H9 (cell line): ENCODE data around the gene GMPR. TPM values are rescaled to one million over a fixed set of nuclear protein-coding genes. Genes with fewer than 3 reads are reported as not detected.
A peak's percentile ranks its signal among the peaks of the same experiment; 100 is the strongest.

Experiments used
- DNase-seq: peaks from one replicate; pipeline ENCODE4 v3.0.0-alpha.2; 2017
- H2AFZ ChIP-seq: one replicate; pipeline ENCODE4 v1.6.1; 2013; ENCODE audit warnings: mild to moderate bottlenecking, low read length, control low read depth, moderate library complexity
- H2AK5ac ChIP-seq: 2 replicates; pipeline ENCODE4 v1.6.1; 2013; ENCODE audit warnings: low read length, control low read depth, mixed read lengths; ENCODE audit not compliant: insufficient read length
- H2BK120ac ChIP-seq: one replicate; pipeline ENCODE4 v1.6.1; 2013; ENCODE audit warnings: low read depth, mild to moderate bottlenecking, low read length, control low read depth, inconsistent platforms; ENCODE audit not compliant: poor library complexity, severe bottlenecking
- H2BK12ac ChIP-seq: 2 replicates; pipeline ENCODE4 v1.6.1; 2013; ENCODE audit warnings: low read length, control low read depth, mixed read lengths, low read depth; ENCODE audit not compliant: insufficient read length
- H2BK15ac ChIP-seq: 2 replicates; pipeline ENCODE4 v1.6.1; 2013; ENCODE audit warnings: low read depth, low read length, control low read depth
- H2BK20ac ChIP-seq: one replicate; pipeline ENCODE4 v1.6.1; 2013; ENCODE audit warnings: low read depth, mild to moderate bottlenecking, low read length, control low read depth, inconsistent platforms; ENCODE audit not compliant: poor library complexity, severe bottlenecking
- H2BK5ac ChIP-seq: 2 replicates; pipeline ENCODE4 v1.6.1; 2013; ENCODE audit warnings: low read length, control low read depth, mixed read lengths; ENCODE audit not compliant: insufficient read length
- H3K14ac ChIP-seq: 2 replicates; pipeline ENCODE4 v1.6.1; 2013; ENCODE audit warnings: low read length, control low read depth; ENCODE audit not compliant: insufficient read depth
- H3K18ac ChIP-seq: 2 replicates; pipeline ENCODE4 v1.6.1; 2013; ENCODE audit warnings: low read depth, mild to moderate bottlenecking, mixed read lengths, low read length, control low read depth; ENCODE audit not compliant: insufficient read length
- H3K23ac ChIP-seq: 2 replicates; pipeline ENCODE4 v1.6.1; 2013; ENCODE audit warnings: low read length, control low read depth, mixed read lengths, low read depth; ENCODE audit not compliant: insufficient read length
- H3K23me2 ChIP-seq: 2 replicates; pipeline ENCODE4 v1.6.1; 2013; ENCODE audit warnings: low read depth, mild to moderate bottlenecking, mixed read lengths, low read length, control low read depth; ENCODE audit not compliant: insufficient read length, poor library complexity, severe bottlenecking
- H3K27ac ChIP-seq: 2 replicates; pipeline ENCODE4 v1.5.1; 2013; ENCODE audit warnings: low read length, control low read depth, mixed read lengths, low read depth; ENCODE audit not compliant: insufficient read length
- H3K27me3 ChIP-seq: 2 replicates; pipeline ENCODE4 v1.6.1; 2013; ENCODE audit warnings: low read length, control low read depth, inconsistent platforms; ENCODE audit not compliant: insufficient read depth
- H3K4ac ChIP-seq: 2 replicates; pipeline ENCODE4 v1.6.1; 2013; ENCODE audit warnings: low read depth, mild to moderate bottlenecking, control low read depth, inconsistent platforms, low read length, moderate library complexity
- H3K4me1 ChIP-seq: 2 replicates; pipeline ENCODE4 v1.6.1; 2013; ENCODE audit warnings: low read length, control low read depth, inconsistent platforms; ENCODE audit not compliant: insufficient read depth
- H3K4me2 ChIP-seq: 2 replicates; pipeline ENCODE4 v1.6.1; 2013; ENCODE audit warnings: low read length, control low read depth, mixed read lengths; ENCODE audit not compliant: insufficient read length, insufficient read depth
- H3K56ac ChIP-seq: 2 replicates; pipeline ENCODE4 v1.6.1; 2013; ENCODE audit warnings: low read depth, mild to moderate bottlenecking, mixed read lengths, low read length, control low read depth; ENCODE audit not compliant: insufficient read length
- H3K79me1 ChIP-seq: 2 replicates; pipeline ENCODE4 v1.6.1; 2013; ENCODE audit warnings: low read depth, mild to moderate bottlenecking, moderate library complexity, low read length, control low read depth, inconsistent platforms; ENCODE audit not compliant: insufficient read depth, poor library complexity, severe bottlenecking
- H3K79me2 ChIP-seq: 2 replicates; pipeline ENCODE4 v1.6.1; 2013; ENCODE audit warnings: low read length, control low read depth, inconsistent platforms; ENCODE audit not compliant: insufficient read depth
- H3K9ac ChIP-seq: 2 replicates; pipeline ENCODE4 v1.6.1; 2013; ENCODE audit warnings: low read length, control low read depth, mixed read lengths; ENCODE audit not compliant: insufficient read length; ENCODE audit errors: extremely low read depth
- H3K9me3 ChIP-seq: one replicate; pipeline ENCODE4 v1.6.1; 2013; ENCODE audit warnings: low read depth, low read length, inconsistent platforms; ENCODE audit not compliant: control insufficient read depth
- H3T11ph ChIP-seq: one replicate; pipeline ENCODE4 v1.6.1; 2013; ENCODE audit warnings: mild to moderate bottlenecking, low read length, control low read depth, inconsistent platforms
- H4K20me1 ChIP-seq: one replicate; pipeline ENCODE4 v1.6.1; 2013; ENCODE audit not compliant: control insufficient read depth, insufficient read length, insufficient read depth
- H4K5ac ChIP-seq: 2 replicates; pipeline ENCODE4 v1.6.1; 2013; ENCODE audit warnings: low read depth, mild to moderate bottlenecking, mixed read lengths, low read length, control low read depth; ENCODE audit not compliant: insufficient read length
- H4K8ac ChIP-seq: replicated peaks from 2 replicates; pipeline ENCODE4 v1.6.1; 2013; ENCODE audit warnings: low read length, control low read depth, mixed read lengths, low read depth; ENCODE audit not compliant: insufficient read length
- H4K91ac ChIP-seq: 2 replicates; pipeline ENCODE4 v1.6.1; 2013; ENCODE audit warnings: low read depth, mild to moderate bottlenecking, moderate library complexity, mixed read lengths, low read length, control low read depth; ENCODE audit not compliant: insufficient read length
- H3K27ac Mint-ChIP-seq, 3 experiments: 2 replicates in 2 of 3; 3 replicates in 1 of 3; pipeline ENCODE4 v1.8.0; 2020 to 2021; ENCODE audit warnings: mixed read lengths in 3 of 3, mild to moderate bottlenecking in 1 of 3, moderate library complexity in 1 of 3
- H3K27me3 Mint-ChIP-seq: 2 replicates; pipeline ENCODE4 v1.8.0; 2021; ENCODE audit warnings: low read depth, mild to moderate bottlenecking, moderate library complexity, mixed read lengths
- H3K36me3 Mint-ChIP-seq, 3 experiments: 2 replicates in 2 of 3; 3 replicates in 1 of 3; pipeline ENCODE4 v1.8.0; 2020 to 2021; ENCODE audit warnings: low read depth in 3 of 3, mixed read lengths in 3 of 3; ENCODE audit not compliant: insufficient read depth in 1 of 3
- H3K4me1 Mint-ChIP-seq, 2 experiments: 2 replicates each; pipeline ENCODE4 v1.8.0; 2020; ENCODE audit warnings: mixed read lengths in 2 of 2
- H3K4me3 Mint-ChIP-seq, 2 experiments: 2 replicates in 1 of 2; 3 replicates in 1 of 2; pipeline ENCODE4 v1.8.0; 2020 to 2021; ENCODE audit warnings: mild to moderate bottlenecking in 2 of 2, mixed read lengths in 2 of 2, moderate library complexity in 1 of 2
- H3K9me3 Mint-ChIP-seq, 2 experiments: 2 replicates in 1 of 2; 3 replicates in 1 of 2; pipeline ENCODE4 v1.8.0; 2020; ENCODE audit warnings: mild to moderate bottlenecking in 2 of 2, mixed read lengths in 2 of 2, moderate library complexity in 1 of 2
- WGBS: extraction: QIAGEN DNeasy Blood & Tissue Kit; methylation state at CpG from one replicate; pipeline ENCODE4 v1.1.7; 2013; ENCODE audit warnings: missing lambda C conversion rate, low lambda C conversion rate, mixed read lengths; ENCODE audit not compliant: insufficient read length; ENCODE audit errors: extremely low coverage; 5-methylcytosine and 5-hydroxymethylcytosine counted together
- total RNA-seq: library from RNA; stranded (reverse); gene quantifications from 2 replicates; pipeline ENCODE4 v1.2.1, GENCODE V29; 2021
- TF ChIP-seq, protein P1 (sequence below): fragments of 200-600 bp; sonication (generic); conservative IDR thresholded peaks from 3 replicates; pipeline ENCODE4 v1.8.0; 2021; ENCODE audit warnings: antibody characterized with exemption, mild to moderate bottlenecking

Gene GMPR
- total RNA-seq, 1 experiment from 2014 or later = 0.70 TPM

DNA sequence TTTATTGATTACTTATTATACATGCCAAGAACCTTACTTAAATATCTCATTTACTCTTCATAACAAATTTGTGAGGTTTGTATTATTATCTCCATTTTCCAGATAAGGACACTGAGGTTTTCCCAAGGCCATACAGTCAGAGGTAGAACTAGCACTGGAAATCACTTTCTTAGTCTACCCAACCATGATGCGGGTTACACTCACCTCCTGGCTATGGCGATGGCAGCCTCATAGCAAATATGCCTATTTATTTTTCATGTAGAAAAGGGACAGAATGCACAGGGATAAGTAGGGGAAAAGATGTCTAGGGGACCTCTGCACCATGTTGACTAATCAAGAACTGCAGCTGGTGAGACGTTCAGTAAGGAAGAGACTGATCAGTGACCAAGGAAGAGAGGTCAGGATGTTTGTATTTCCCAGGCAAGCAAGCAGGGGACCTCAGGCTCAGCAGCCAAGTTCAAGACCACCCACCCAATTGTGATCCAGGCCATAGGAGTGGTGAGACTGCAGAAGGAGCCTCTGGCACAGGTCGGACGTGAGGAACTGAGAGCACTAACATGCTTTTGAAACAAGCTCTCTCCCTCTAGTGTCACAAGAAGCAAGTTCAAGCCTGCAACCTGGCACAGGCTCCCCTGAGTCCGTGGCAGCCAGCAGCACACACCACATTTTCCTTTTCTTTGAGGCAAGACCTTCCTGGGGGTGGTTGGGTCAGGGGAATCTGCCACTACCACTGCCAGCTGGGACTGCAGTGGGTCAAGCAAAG, 97.8 kb downstream of the GMPR start:
- H2AK5ac ChIP-seq = no peak overlapping the region
- H3K79me1 ChIP-seq = no peaks in the 10 kb centered on the region
- no peaks in the 10 kb centered on the region for H3K36me3 Mint-ChIP-seq
- no CpG with 5 or more reads among the region's 6 CpGs for WGBS
- H3K79me2 ChIP-seq = no peaks in the 10 kb centered on the region
- no peaks in the 10 kb centered on the region for H4K20me1 ChIP-seq
- H4K8ac ChIP-seq = no peak overlapping the region
- 0 out of 2 replicates have a peak, but pooled peaks cover 3% of the 10 kb centered on the region for H3K4me1 ChIP-seq
- no peak overlapping the region for H2BK120ac ChIP-seq
- no peak overlapping the region for H4K91ac ChIP-seq
- H3K4ac ChIP-seq = no peak overlapping the region
- no peak overlapping the region for H2BK15ac ChIP-seq
- no peak overlapping the region for H3K18ac ChIP-seq
- H4K5ac ChIP-seq = no peak overlapping the region
- H2BK5ac ChIP-seq = no peak overlapping the region
- no peak overlapping the region for H3K9ac ChIP-seq
- H3K4me3 Mint-ChIP-seq = no peak overlapping the region
- H2BK20ac ChIP-seq = no peak overlapping the region
- peak overlapping the region in 1 of 3 experiments; percentile 36; a peak in 1 of 7 replicates for H3K27ac Mint-ChIP-seq
- no peak overlapping the region for H3K56ac ChIP-seq
- H3T11ph ChIP-seq = no peak overlapping the region
- TF ChIP-seq, protein P1, sequence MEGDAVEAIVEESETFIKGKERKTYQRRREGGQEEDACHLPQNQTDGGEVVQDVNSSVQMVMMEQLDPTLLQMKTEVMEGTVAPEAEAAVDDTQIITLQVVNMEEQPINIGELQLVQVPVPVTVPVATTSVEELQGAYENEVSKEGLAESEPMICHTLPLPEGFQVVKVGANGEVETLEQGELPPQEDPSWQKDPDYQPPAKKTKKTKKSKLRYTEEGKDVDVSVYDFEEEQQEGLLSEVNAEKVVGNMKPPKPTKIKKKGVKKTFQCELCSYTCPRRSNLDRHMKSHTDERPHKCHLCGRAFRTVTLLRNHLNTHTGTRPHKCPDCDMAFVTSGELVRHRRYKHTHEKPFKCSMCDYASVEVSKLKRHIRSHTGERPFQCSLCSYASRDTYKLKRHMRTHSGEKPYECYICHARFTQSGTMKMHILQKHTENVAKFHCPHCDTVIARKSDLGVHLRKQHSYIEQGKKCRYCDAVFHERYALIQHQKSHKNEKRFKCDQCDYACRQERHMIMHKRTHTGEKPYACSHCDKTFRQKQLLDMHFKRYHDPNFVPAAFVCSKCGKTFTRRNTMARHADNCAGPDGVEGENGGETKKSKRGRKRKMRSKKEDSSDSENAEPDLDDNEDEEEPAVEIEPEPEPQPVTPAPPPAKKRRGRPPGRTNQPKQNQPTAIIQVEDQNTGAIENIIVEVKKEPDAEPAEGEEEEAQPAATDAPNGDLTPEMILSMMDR = peak; percentile 25; the same call in 1 of the 3 replicates
- H3K14ac ChIP-seq = 0 out of 2 replicates have a peak overlapping the region, but pooled peaks have one; percentile 35
- H3K27me3 Mint-ChIP-seq = no peaks in the 10 kb centered on the region; the same call in 1 of the 2 replicates
- no peak overlapping the region for H2AFZ ChIP-seq
- no peaks in the 10 kb centered on the region for H3K23me2 ChIP-seq
- no peaks in the 10 kb centered on the region for H3K27me3 ChIP-seq
- peaks cover 12% of the 10 kb centered on the region in 2 experiments for H3K4me1 Mint-ChIP-seq
- no peak for DNase-seq
- H2BK12ac ChIP-seq = no peak overlapping the region
- no peaks in the 10 kb centered on the region for H3K9me3 ChIP-seq
- no peak overlapping the region for H3K27ac ChIP-seq
- H3K9me3 Mint-ChIP-seq = no peaks in the 10 kb centered on the region; a peak in 2 of 5 replicates
- no peak overlapping the region for H3K4me2 ChIP-seq
- no peak overlapping the region for H3K23ac ChIP-seq
